ENCODE data around the gene SLC25A44. TPM values are rescaled to one million over a fixed set of nuclear protein-coding genes. Genes with fewer than 3 reads are reported as not detected.

SLC25A44 gene
- total RNA-seq, 1 donor from 2014 or later, result 15.3 TPM

- intact Hi-C loops (cut with micrococcal nuclease), result loop anchor here (10.0 kb wide), 1 partner anchor 82 kb away; no protein-coding TSS in a partner anchor
- ATAC-seq (no peak), DNase-seq (peak; percentile 2)
These were observed 32.9 kb downstream of the SLC25A44 start for GRCh38 chr1:156226782-156227181.

DNA sequence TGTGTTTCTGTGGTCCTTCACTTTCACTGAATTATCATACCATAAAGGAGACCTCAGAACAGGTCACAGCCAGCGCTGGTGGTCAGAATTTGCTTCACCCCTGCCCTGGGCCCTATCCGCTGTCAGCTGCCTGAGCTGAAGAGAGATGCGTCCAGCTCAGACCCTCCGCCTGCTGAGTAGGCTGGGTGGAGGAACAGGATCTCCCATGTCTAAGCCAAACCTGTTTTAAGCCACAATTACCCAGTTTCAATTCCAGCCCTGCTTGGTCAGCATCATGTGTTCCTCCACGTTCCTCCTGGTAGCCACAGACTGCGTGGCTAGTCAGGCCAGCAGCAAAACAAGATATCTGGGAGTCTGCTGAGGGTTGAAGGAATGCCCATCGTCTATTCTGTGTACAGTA, 34.6 kb downstream of the SLC25A44 start:
- DNase-seq, result peak; percentile 15
- intact Hi-C loops (cut with micrococcal nuclease), result loop anchor here (10.0 kb wide), 1 partner anchor 84 kb away; no protein-coding TSS in a partner anchor
- no peak for ATAC-seq

- intact Hi-C loops (cut with micrococcal nuclease), result loop anchor here (10.0 kb wide), 1 partner anchor 85 kb away; no protein-coding TSS in a partner anchor
- DNase-seq (peak; percentile 20), ATAC-seq (no peak)
These were observed 36.0 kb downstream of the SLC25A44 start for GRCh38 chr1:156229809-156230472.

DNA sequence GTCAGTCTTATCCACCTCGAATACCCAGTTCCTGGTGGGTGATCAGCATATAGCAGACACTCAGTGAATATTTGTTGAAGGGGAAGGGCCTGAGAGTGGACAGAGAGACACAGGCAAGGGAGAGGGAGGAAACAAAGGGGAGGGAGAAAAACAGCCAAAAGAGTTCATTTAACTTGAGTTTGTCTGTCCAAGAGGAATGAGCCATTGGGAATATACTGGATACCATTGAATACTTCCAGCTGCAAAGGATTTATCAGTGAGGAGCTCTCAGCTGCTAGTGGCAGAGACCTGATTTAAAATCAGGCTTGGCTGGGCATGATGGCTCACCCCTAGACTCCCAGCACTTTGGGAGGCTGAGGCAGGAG, 36.6 kb downstream of the SLC25A44 start:
- DNase-seq (no peak), ATAC-seq (no peak)
- intact Hi-C loops (cut with micrococcal nuclease), result no loop called here

- intact Hi-C loops (cut with micrococcal nuclease), result no loop called here
- ATAC-seq (no peak), DNase-seq (peak; percentile 17)
These were observed 38.4 kb downstream of the SLC25A44 start for GRCh38 chr1:156232201-156232894.

DNA sequence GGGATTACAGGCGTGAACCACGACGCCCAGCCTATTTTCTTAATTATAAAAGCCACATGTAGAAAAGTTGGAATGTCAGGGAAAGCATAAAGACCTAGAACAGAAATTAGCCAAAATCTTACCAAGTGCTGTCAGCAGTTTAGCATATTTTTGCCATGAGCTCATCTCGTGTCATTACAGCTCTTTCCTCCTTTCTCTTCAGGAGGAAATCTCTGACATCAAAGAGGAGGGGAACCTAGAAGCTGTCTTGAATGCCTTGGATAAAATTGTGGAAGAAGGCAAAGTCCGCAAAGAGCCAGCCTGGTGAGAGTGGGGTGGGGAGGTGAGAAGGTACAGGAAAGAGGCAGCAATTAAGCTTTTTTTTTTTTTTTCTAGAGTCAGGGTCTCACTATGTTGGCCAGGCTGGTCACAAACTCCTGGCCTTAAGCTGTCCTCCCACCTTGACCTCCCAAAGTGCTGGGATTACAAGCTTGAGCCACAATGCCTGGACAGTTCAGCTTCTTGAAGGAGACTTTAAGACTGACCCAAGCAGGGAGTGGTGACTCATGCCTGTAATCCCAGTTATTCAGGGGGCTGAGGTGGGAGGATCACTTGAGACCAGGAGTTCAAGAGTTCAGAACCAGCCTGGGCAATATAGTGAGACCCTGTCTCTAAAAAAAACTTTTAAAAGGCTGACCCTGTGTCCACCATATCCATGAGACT, 39.7 kb downstream of the SLC25A44 start:
- intact Hi-C loops (cut with micrococcal nuclease), result no loop called here
- ATAC-seq (no peak), DNase-seq (no peak)

GRCh38 chr1:156236164-156236563, 42.3 kb downstream of the SLC25A44 start:
- no peak for DNase-seq
- intact Hi-C loops (cut with micrococcal nuclease), result no loop called here

DNA sequence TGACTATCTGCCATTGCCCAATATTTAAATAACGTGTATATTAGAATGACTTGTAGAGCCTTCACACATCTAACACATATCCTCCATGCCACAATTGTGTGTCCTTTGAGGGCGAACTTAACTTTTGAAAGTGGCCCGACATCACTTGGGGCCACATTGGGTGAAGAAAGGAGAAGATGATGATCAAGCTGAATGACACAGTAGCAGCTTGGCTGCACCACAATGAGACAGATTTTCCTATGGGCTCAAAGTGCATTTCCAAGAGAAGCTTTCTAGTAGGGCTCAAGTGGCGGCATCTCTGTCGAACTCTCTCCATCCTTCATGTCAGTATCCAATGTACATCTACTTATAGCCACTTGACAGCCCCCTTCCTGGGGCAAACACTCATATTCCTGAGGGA, 44.3 kb downstream of the SLC25A44 start:
- ATAC-seq (no peak), DNase-seq (no peak)
- intact Hi-C loops (cut with micrococcal nuclease), result no loop called here

More at GRCh38 chr1:156236164-156236563, 42.3 kb downstream of the SLC25A44 start:
- no peak for ATAC-seq

- intact Hi-C loops (cut with micrococcal nuclease), result no loop called here
- DNase-seq (peak; percentile 23), ATAC-seq (no peak)
These were observed 47.5 kb downstream of the SLC25A44 start for GRCh38 chr1:156241311-156241811.

DNA sequence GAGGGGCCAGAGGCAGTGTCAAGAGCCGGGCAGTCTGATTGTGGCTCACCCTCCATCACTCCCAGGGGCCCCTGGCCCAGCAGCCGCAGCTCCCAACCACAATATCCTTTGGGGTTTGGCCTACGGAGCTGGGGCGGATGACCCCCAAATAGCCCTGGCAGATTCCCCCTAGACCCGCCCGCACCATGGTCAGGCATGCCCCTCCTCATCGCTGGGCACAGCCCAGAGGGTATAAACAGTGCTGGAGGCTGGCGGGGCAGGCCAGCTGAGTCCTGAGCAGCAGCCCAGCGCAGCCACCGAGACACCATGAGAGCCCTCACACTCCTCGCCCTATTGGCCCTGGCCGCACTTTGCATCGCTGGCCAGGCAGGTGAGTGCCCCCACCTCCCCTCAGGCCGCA, 48.0 kb downstream of the SLC25A44 start, which contains the start of gene BGLAP:
Gene BGLAP (plus strand): TSS at position 259 of the 400 bp plus-strand sequence. CDS start 48 bp downstream, at position 307.
- intact Hi-C loops (cut with micrococcal nuclease), result no loop called here
- ATAC-seq, result no peak
- no peak for DNase-seq

DNA sequence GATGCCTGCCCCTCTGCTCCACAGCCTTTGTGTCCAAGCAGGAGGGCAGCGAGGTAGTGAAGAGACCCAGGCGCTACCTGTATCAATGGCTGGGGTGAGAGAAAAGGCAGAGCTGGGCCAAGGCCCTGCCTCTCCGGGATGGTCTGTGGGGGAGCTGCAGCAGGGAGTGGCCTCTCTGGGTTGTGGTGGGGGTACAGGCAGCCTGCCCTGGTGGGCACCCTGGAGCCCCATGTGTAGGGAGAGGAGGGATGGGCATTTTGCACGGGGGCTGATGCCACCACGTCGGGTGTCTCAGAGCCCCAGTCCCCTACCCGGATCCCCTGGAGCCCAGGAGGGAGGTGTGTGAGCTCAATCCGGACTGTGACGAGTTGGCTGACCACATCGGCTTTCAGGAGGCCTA, 48.8 kb downstream of the SLC25A44 start:
- intact Hi-C loops (cut with micrococcal nuclease), result no loop called here
- no peak for ATAC-seq
- DNase-seq, result no peak

DNA sequence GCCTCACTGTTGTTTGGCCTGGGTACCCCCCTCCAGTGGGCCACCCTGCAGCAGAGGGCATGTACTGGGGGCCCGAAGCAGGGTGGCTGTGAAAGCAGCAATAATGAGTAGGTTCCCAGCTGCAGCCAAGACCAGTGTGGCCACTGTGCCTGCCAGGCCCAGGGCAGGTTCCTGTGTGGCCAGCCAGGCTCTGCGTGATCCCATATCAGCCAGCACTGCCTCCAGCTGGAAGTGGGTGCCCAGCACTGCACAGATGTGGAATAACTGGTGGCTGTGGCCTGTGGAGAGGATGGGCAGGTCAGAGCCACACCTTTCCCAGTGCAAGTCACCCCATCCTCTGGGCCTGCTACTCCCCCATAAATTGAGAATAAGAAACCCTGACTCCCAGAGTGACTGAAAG, 50.2 kb downstream of the SLC25A44 start:
- intact Hi-C loops (cut with micrococcal nuclease), result no loop called here
- ATAC-seq, result no peak
- no peak for DNase-seq

GRCh38 chr1:156244712-156245111, 50.8 kb downstream of the SLC25A44 start:
- ATAC-seq (no peak), DNase-seq (no peak)
- intact Hi-C loops (cut with micrococcal nuclease), result no loop called here

GRCh38 chr1:156245451-156246232, 51.7 kb downstream of the SLC25A44 start:
- DNase-seq (peak; percentile 52), ATAC-seq (peak; percentile 7)
- intact Hi-C loops (cut with micrococcal nuclease), result no loop called here

DNA sequence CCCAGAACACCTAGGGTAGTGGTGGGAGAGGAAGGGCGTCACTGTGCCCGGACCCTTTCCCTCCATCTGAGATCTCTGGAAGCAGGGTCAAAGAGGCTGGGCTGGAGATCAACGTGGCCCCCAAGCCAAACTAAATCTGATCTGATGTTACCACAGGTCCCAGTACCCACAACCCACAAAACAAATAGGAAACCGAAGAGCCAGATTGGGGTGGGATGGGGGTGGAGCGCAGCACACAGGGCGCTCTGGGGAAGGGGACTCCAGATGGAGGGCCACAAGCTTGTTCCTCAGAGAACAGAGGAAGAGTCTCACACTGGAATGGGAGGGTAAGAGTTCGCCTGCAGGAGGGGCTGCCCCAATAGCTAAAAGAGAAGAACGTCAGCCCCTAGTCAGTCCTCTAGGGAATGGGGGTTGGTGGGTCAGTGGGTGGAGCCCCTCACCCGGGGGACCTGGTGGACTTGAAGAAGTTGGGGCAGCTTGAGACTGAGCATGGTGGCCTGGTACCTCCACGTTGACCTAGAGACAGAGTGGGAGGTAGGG, 52.4 kb downstream of the SLC25A44 start:
- no peak for DNase-seq
- intact Hi-C loops (cut with micrococcal nuclease), result no loop called here
- no peak for ATAC-seq

- intact Hi-C loops (cut with micrococcal nuclease), result no loop called here
- DNase-seq (peak; percentile 60), ATAC-seq (peak; percentile 48)
These were observed 53.0 kb downstream of the SLC25A44 start for GRCh38 chr1:156246781-156247459.

GRCh38 chr1:156247460-156248322, 53.8 kb downstream of the SLC25A44 start, which contains the start of gene PAQR6:
TSS of gene PAQR6 (minus strand) at chr1:156248056. CDS start at chr1:156246731, 1,325 bp downstream.
- ATAC-seq (peak; percentile 39), DNase-seq (peak; percentile 49)
- intact Hi-C loops (cut with micrococcal nuclease), result no loop called here

Data from left ventricle myocardium superior (tissue), 1 donor.